SU-DHL-6 (cell line): Measurements from ENCODE around the gene HSPA2.
"Not testable (repeated sequence)": the region's sequence is repeated elsewhere in the genome, so short reads cannot be mapped to it uniquely, and the experiment has no call there.

Experiments
- CTCF ChIP-seq: fragments of 200-600 bp; sonication (generic); IDR thresholded peaks from one replicate; pipeline ENCODE4 v1.5.1; 2017; ENCODE audit warnings: antibody characterized with exemption, mild to moderate bottlenecking, low read length, moderate library complexity; ENCODE audit not compliant: insufficient read depth, poor library complexity, severe bottlenecking
- EZH2phosphoT487 ChIP-seq: fragments of 200-600 bp; sonication (generic), shearing (Covaris generic); conservative IDR thresholded peaks from 2 replicates; pipeline ENCODE4 v1.6.1; 2018; ENCODE audit warnings: mild to moderate bottlenecking, antibody characterized with exemption, low read length, moderate library complexity, mixed read lengths

- not testable (repeated sequence) for TF ChIP-seq CTCF, EZH2phosphoT487
These were observed 29.1 kb downstream of the HSPA2 start for GRCh38 chr14:64569646-64570045.
